Omental fat pad (tissue), 4 donors: ENCODE measurements around the gene SDK2. TPM values are rescaled to one million over a fixed set of nuclear protein-coding genes. Genes with fewer than 3 reads are reported as not detected.
"Not testable (repeated sequence)": the region's sequence is repeated elsewhere in the genome, so short reads cannot be mapped to it uniquely, and the experiment has no call there.

ENCODE experiments used
- ATAC-seq: fragments of 150-250 bp; one replicate; pipeline ENCODE4 v1.9.1; 2016; ENCODE audit warnings: mild to moderate bottlenecking, moderate library complexity; ENCODE audit not compliant: low FRiP score
- DNase-seq: peaks from one replicate; pipeline ENCODE4 v3.0.0-alpha.2; 2019; ENCODE audit warnings: low spot score
- total RNA-seq, 4 donors: library from RNA; depleted of rRNA; stranded (reverse); fragments of >200 nt; gene quantifications; one replicate each; pipeline ENCODE4 v1.1.0, GENCODE V29; 2016
- TF ChIP-seq, protein P1 (sequence below), 3 donors: fragments of 450-650 bp; IDR thresholded peaks; one replicate each; pipeline ENCODE4 v1.5.1; 2016 to 2017; ENCODE audit warnings: antibody characterized with exemption in 3 of 3, mild to moderate bottlenecking in 3 of 3, moderate library complexity in 2 of 3

Gene SDK2
- total RNA-seq, 4 donors from 2014 or later, result 0.46 to 1.4 (median 0.64) TPM

GRCh38 chr17:73311781-73312641 is 332.2 kb downstream of the SDK2 start, which contains the start of gene CDC42EP4:
TSS of gene CDC42EP4 (minus strand) at chr17:73312001. CDS start at chr17:73286500, 25,501 bp downstream.
- peak; percentile 78 for DNase-seq

GRCh38 chr17:73311428-73311780 is 332.8 kb downstream of the SDK2 start:
- no peak for DNase-seq
- TF ChIP-seq, protein P1, sequence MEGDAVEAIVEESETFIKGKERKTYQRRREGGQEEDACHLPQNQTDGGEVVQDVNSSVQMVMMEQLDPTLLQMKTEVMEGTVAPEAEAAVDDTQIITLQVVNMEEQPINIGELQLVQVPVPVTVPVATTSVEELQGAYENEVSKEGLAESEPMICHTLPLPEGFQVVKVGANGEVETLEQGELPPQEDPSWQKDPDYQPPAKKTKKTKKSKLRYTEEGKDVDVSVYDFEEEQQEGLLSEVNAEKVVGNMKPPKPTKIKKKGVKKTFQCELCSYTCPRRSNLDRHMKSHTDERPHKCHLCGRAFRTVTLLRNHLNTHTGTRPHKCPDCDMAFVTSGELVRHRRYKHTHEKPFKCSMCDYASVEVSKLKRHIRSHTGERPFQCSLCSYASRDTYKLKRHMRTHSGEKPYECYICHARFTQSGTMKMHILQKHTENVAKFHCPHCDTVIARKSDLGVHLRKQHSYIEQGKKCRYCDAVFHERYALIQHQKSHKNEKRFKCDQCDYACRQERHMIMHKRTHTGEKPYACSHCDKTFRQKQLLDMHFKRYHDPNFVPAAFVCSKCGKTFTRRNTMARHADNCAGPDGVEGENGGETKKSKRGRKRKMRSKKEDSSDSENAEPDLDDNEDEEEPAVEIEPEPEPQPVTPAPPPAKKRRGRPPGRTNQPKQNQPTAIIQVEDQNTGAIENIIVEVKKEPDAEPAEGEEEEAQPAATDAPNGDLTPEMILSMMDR (IDR thresholded peaks at IDR 0.05), result no peak
- ATAC-seq, result peak; percentile 10

More at GRCh38 chr17:73311781-73312641, 332.2 kb downstream of the SDK2 start, which contains the start of gene CDC42EP4:
- TF ChIP-seq, protein P1 (IDR thresholded peaks at IDR 0.05), result no peak
- ATAC-seq, result peak; percentile 85

- ATAC-seq, result no peak
- TF ChIP-seq, protein P1 (IDR thresholded peaks at IDR 0.05), result no peak
- DNase-seq, result no peak
Measured at GRCh38 chr17:73309727-73310596, 334.3 kb downstream of the SDK2 start.

- DNase-seq, ATAC-seq: not testable (repeated sequence)
Measured at GRCh38 chr17:73308959-73309358, 335.3 kb downstream of the SDK2 start.

- ATAC-seq (peak; percentile 10), DNase-seq (no peak)
- TF ChIP-seq, protein P1 (IDR thresholded peaks at IDR 0.05), result no peak
Measured at GRCh38 chr17:73308017-73308823, 336.0 kb downstream of the SDK2 start.

DNA sequence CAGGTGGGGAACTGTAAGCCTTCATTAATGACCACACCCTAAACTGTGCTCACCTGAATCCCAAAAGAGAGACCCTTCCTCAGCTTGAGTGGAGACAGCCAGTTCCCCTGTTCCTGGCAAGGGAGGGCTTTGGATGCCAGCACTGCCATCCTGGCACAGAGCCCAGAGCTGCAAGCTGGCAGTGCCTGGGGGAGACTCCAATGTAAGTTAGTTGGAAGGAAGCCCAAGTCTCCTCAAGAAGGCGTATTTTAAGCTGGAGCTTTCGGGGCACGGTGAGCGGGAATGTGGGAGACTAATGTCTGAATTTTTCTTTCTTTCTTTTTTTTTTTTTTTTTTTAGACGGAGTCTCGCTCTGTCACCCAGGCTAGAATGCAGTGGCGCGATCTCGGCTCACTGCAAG is 337.1 kb downstream of the SDK2 start:
- no peak for DNase-seq
- ATAC-seq, result no peak
- TF ChIP-seq, protein P1 (IDR thresholded peaks at IDR 0.05), result no peak
